Stimulated activated naive CD8-positive, alpha-beta T cell treated with anti-CD3 and anti-CD28 coated beads, Interleukin-15, Interleukin-2, amounts not matched to agents 100 ng/mL and 50 ng/mL, for 24 hours (primary cell): ENCODE measurements around the gene GAREM2.

ENCODE experiments used
- H3K27ac Mint-ChIP-seq: one replicate; pipeline ENCODE4 v1.8.0; 2021; ENCODE audit warnings: mild to moderate bottlenecking, mixed read lengths
- H3K27me3 Mint-ChIP-seq: one replicate; pipeline ENCODE4 v1.8.0; 2021; ENCODE audit warnings: mixed read lengths
- H3K36me3 Mint-ChIP-seq: one replicate; pipeline ENCODE4 v1.8.0; 2021; ENCODE audit warnings: low read depth, mixed read lengths
- H3K4me1 Mint-ChIP-seq: one replicate; pipeline ENCODE4 v1.8.0; 2021; ENCODE audit warnings: low read depth, mixed read lengths
- H3K4me3 Mint-ChIP-seq: one replicate; pipeline ENCODE4 v1.8.0; 2021; ENCODE audit warnings: mild to moderate bottlenecking, mixed read lengths
- H3K9me3 Mint-ChIP-seq: one replicate; pipeline ENCODE4 v1.8.0; 2021; ENCODE audit warnings: mixed read lengths

Gene GAREM2

DNA sequence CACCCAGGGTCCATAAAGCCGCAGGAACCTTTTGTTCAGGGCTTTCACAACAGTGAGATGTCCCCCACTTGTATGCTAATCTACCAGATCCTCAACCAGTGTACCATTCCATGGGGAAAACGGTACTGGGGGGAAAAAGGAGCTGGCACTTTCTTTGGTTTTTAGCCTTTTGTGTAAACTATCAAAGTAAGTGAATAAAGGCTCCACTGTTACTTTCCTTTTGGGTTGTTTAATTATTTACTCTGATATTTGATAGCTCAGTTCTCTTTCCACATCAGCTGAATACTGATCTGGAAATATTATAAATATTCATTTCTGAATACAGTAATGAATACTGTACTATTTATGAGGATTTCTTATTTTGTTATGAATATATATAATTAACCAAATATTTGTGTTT lies 51.2 kb downstream of the GAREM2 start:
- no peak overlapping the region for H3K27ac Mint-ChIP-seq
- H3K9me3 Mint-ChIP-seq, result no peaks in the 10 kb centered on the region
- H3K4me3 Mint-ChIP-seq, result no peak overlapping the region
- H3K27me3 Mint-ChIP-seq, result no peaks in the 10 kb centered on the region
- H3K36me3 Mint-ChIP-seq, result peaks cover 65% of the 10 kb centered on the region
- H3K4me1 Mint-ChIP-seq, result no peaks in the 10 kb centered on the region

DNA sequence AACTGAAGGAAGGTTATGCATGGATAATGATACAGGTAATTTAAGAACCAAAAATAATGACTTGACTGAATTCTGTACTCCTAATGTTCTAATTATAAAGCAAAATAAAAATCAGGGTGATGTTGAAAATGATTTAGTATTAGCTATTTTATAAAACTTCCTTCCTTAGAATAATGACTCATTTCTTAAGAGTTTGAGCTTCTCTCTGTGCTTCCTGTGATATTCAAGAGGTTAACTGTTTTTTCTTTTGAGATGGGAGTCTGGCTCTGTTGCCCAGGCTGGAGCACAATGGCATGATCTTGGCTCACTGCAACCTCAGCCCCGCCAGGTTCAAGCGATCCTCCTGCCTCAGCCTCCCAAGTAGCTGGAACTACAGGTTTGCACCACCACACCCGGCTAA lies 56.7 kb downstream of the GAREM2 start:
- Mint-ChIP-seq H3K36me3 (peaks cover 64% of the 10 kb centered on the region), H3K27ac (no peak overlapping the region), H3K27me3 (no peaks in the 10 kb centered on the region)

DNA sequence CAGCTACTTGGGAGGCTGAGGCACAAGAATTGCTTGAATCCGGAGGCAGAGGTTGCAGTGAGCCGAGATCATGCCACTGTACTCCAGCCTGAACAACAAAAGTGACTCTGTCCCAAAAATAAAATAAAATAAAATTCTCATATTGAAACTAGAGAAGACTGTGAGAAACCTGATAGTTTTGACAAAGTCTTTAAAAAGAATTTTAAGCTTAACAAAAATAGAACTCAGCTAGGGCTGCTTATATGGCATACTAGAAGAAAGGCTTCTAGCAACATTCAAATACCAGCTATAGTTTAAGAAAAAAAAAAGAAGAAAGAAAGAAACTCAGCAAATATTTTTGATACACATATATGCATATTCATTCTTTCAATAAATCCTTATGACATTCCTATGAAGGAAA lies 57.9 kb downstream of the GAREM2 start:
- no peaks in the 10 kb centered on the region for H3K9me3 Mint-ChIP-seq
- no peaks in the 10 kb centered on the region for H3K27me3 Mint-ChIP-seq
- no peak overlapping the region for H3K27ac Mint-ChIP-seq
- no peak overlapping the region for H3K4me3 Mint-ChIP-seq
- H3K4me1 Mint-ChIP-seq, result no peaks in the 10 kb centered on the region
- H3K36me3 Mint-ChIP-seq, result peaks cover 66% of the 10 kb centered on the region

More for the DNA sequence above, 56.7 kb downstream of the GAREM2 start:
- Mint-ChIP-seq H3K9me3 (no peaks in the 10 kb centered on the region), H3K4me1 (no peaks in the 10 kb centered on the region), H3K4me3 (no peak overlapping the region)

GRCh38 chr2:26235089-26235488 lies 62.2 kb downstream of the GAREM2 start:
- no peaks in the 10 kb centered on the region for H3K27me3 Mint-ChIP-seq
- H3K4me1 Mint-ChIP-seq, result peaks cover 1% of the 10 kb centered on the region
- peaks cover 50% of the 10 kb centered on the region for H3K36me3 Mint-ChIP-seq
- no peak overlapping the region for H3K27ac Mint-ChIP-seq
- no peaks in the 10 kb centered on the region for H3K9me3 Mint-ChIP-seq
- no peak overlapping the region for H3K4me3 Mint-ChIP-seq

DNA sequence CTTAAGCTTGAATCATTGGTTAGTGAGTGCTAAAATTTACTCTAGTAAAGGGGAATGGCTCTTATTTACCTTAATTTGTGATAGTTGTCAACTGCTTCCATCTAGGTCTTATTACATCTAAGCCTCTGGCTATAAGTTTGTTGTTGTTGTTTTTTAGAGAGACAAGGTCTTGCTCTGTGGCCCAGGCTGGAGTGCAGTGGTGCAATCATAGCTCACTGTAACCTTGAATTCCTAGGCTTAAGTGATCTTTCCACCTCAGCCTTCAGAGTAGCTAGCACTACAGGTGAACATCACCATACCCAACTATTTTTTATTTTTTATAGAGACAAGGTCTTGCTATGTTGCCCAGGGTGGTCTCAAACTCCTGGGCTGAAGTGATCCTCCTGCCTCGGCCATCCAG lies 65.0 kb downstream of the GAREM2 start:
- peaks cover 47% of the 10 kb centered on the region for H3K36me3 Mint-ChIP-seq
- H3K4me3 Mint-ChIP-seq, result no peak overlapping the region
- H3K4me1 Mint-ChIP-seq, result peaks cover 27% of the 10 kb centered on the region
- no peaks in the 10 kb centered on the region for H3K27me3 Mint-ChIP-seq
- no peak overlapping the region for H3K27ac Mint-ChIP-seq
- H3K9me3 Mint-ChIP-seq, result no peaks in the 10 kb centered on the region

DNA sequence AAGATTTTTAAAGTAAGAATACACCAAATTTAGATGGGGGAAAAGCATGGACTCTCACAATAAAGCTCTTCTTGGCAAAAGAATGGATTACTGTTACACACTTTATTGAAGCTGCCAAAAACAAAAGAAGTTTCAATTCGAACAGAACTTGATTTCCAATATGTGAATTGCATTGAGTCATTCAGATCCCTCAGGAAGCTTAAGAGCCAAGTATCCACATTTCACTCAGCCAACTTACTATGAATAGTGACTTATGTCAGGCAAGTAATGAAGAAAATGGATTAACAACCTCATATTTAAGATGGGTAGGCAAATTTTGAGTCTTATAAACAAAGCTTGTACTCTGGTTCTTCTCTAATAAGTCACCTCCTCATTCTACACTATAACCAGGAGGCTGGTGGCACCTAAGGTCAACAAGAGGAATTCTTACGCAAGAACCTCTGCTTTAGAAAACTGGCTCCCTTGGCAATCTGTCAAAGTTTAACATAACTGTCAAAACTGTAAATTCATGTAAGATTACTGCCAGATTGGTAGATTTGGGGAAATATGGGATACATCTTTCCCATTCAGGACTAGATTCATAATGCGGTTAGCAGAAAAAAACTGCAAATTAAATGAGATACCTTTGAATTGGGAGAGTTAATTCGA lies 65.5 kb downstream of the GAREM2 start:
- no peaks in the 10 kb centered on the region for H3K27me3 Mint-ChIP-seq
- H3K36me3 Mint-ChIP-seq, result peaks cover 43% of the 10 kb centered on the region
- no peaks in the 10 kb centered on the region for H3K9me3 Mint-ChIP-seq
- no peak overlapping the region for H3K27ac Mint-ChIP-seq
- no peak overlapping the region for H3K4me3 Mint-ChIP-seq
- peaks cover 32% of the 10 kb centered on the region for H3K4me1 Mint-ChIP-seq
